ENCODE results near the gene KCNS1.
"Not testable (repeated sequence)": the region's sequence is repeated elsewhere in the genome, so short reads cannot be mapped to it uniquely, and the experiment has no call there.

The KCNS1 gene

GRCh38 chr20:45073221-45073620, 27.7 kb downstream of the KCNS1 start:
- no peak for DNase-seq

- DNase-seq = no peak
These were observed 28.9 kb downstream of the KCNS1 start for GRCh38 chr20:45072066-45072465.

GRCh38 chr20:45070932-45071632, 29.8 kb downstream of the KCNS1 start:
- DNase-seq = no peak

GRCh38 chr20:45069261-45069660, 31.7 kb downstream of the KCNS1 start:
- no peak for DNase-seq

GRCh38 chr20:45067558-45067957, 33.4 kb downstream of the KCNS1 start:
- DNase-seq = no peak

- DNase-seq = no peak
These were observed 33.8 kb downstream of the KCNS1 start for GRCh38 chr20:45067087-45067486.

GRCh38 chr20:45066372-45066771, 34.6 kb downstream of the KCNS1 start:
- no peak for DNase-seq

- DNase-seq = no peak
These were observed 36.1 kb downstream of the KCNS1 start for GRCh38 chr20:45064812-45065211.

- DNase-seq = not testable (repeated sequence)
These were observed 37.8 kb downstream of the KCNS1 start for GRCh38 chr20:45063107-45063506.

GRCh38 chr20:45061244-45061643, 39.7 kb downstream of the KCNS1 start:
- DNase-seq = no peak

GRCh38 chr20:45060294-45060693, 40.6 kb downstream of the KCNS1 start:
- DNase-seq = no peak

- no peak for DNase-seq
These were observed 41.8 kb downstream of the KCNS1 start for GRCh38 chr20:45059022-45059728.

GRCh38 chr20:45058168-45058850, 42.6 kb downstream of the KCNS1 start:
- DNase-seq = no peak

GRCh38 chr20:45056473-45057173, 44.3 kb downstream of the KCNS1 start:
- DNase-seq = no peak

GRCh38 chr20:45055056-45055455, 45.9 kb downstream of the KCNS1 start:
- DNase-seq = no peak

GRCh38 chr20:45053430-45054351, 47.2 kb downstream of the KCNS1 start:
- no peak for DNase-seq

- DNase-seq = no peak
These were observed 48.1 kb downstream of the KCNS1 start for GRCh38 chr20:45052698-45053429.

GRCh38 chr20:45051204-45052060, 49.5 kb downstream of the KCNS1 start:
- DNase-seq = no peak

- no peak for DNase-seq
These were observed 50.9 kb downstream of the KCNS1 start for GRCh38 chr20:45049904-45050471.

GRCh38 chr20:45049438-45049837, 51.5 kb downstream of the KCNS1 start:
- DNase-seq = no peak

Data from NCI-H1092 (cell line).